Neural cell (in vitro differentiated cells): Measurements from ENCODE around the gene EXOC6B.

Experiments used
- CTCF ChIP-seq: fragments of 450-650 bp; IDR thresholded peaks from 2 replicates; pipeline ENCODE4 v1.5.1; 2014; ENCODE audit warnings: antibody characterized with exemption, mild to moderate bottlenecking, moderate library complexity; ENCODE audit not compliant: poor library complexity, severe bottlenecking
- EP300 ChIP-seq: fragments of 450-650 bp; conservative IDR thresholded peaks from 2 replicates; pipeline ENCODE4 v1.6.1; 2014; ENCODE audit warnings: antibody characterized with exemption, mild to moderate bottlenecking, moderate library complexity; ENCODE audit not compliant: poor library complexity, severe bottlenecking
- EZH2 ChIP-seq: fragments of 200-600, 300-800 bp; shearing (Covaris generic), sonication (generic); IDR thresholded peaks from 2 replicates; pipeline ENCODE4 v1.6.1; 2014; ENCODE audit warnings: antibody characterized with exemption, low read length, borderline replicate concordance, mild to moderate bottlenecking; ENCODE audit not compliant: insufficient read depth, poor library complexity, severe bottlenecking
- POLR2AphosphoS5 ChIP-seq: IDR thresholded peaks from 2 replicates; pipeline ENCODE4 v1.6.1; 2012
- RAD21 ChIP-seq: fragments of 450-650 bp; conservative IDR thresholded peaks from 2 replicates; pipeline ENCODE4 v1.6.1; 2014; ENCODE audit warnings: antibody characterized with exemption, mild to moderate bottlenecking, moderate library complexity
- REST ChIP-seq: IDR thresholded peaks from 2 replicates; pipeline ENCODE4 v1.6.1; 2012; ENCODE audit warnings: borderline replicate concordance
- TAF1 ChIP-seq: IDR thresholded peaks from 2 replicates; pipeline ENCODE4 v1.6.1; 2012; ENCODE audit warnings: low read depth

DNA sequence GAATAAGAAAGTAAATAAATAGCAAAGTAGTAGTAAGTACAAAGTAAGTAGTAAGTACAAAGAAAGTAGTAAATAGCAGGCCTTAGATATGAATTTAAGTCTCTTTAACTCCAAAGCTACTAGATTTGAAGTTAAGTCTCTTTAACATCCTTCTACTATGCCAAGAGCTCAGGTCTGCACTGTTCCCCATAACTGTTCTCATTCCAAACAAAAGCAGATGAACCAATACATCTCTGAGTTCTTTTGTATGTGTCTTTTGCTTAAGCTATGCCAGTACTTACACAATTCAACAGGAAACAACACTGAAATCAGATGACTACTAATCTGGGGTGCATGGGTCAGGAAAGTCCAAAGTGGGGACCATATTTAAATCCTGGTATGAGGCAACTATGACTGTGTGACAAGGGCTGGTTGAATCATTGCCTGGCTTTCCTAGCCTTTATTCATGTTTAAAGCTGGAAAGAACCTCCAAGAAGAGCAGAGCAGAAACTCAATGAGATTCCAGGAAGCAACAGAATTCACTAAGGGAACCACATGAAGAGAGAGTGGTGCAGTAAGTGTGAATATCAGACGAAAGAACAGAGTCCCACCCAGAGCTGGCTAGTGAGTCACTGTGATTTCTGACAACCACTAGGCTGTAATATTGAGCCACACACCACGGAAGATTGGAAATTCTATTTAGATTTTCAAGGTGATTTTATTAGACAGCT is 627.1 kb downstream of the EXOC6B start:
- TF ChIP-seq EP300: no peak
- no peak for TF ChIP-seq CTCF
- no peak for TF ChIP-seq EZH2
- no peak for TF ChIP-seq RAD21
- TF ChIP-seq REST: no peak
- no peak for TF ChIP-seq TAF1
- TF ChIP-seq POLR2AphosphoS5: no peak
